ENCODE results near the gene EEF2K.
"Not testable (repeated sequence)": the region's sequence is repeated elsewhere in the genome, so short reads cannot be mapped to it uniquely, and the experiment has no call there.

Gene EEF2K

GRCh38 chr16:22214402-22214801, 8.3 kb downstream of the EEF2K start:
- H3K27ac ChIP-seq, result peak overlapping the region; percentile 45
- TF ChIP-seq CTCF (IDR thresholded peaks at IDR 0.05), result no peak
- TF ChIP-seq ZFX (IDR thresholded peaks at IDR 0.05; ENCODE audit: borderline replicate concordance), result no peak

GRCh38 chr16:22214889-22215288, 8.8 kb downstream of the EEF2K start:
- no peak for TF ChIP-seq CTCF (IDR thresholded peaks at IDR 0.05)
- TF ChIP-seq ZFX (IDR thresholded peaks at IDR 0.05; ENCODE audit: borderline replicate concordance), result no peak
- H3K27ac ChIP-seq, result peak overlapping the region; percentile 45

GRCh38 chr16:22216191-22216831, 10.2 kb downstream of the EEF2K start:
- no peak overlapping the region for H3K27ac ChIP-seq
- TF ChIP-seq ZFX (IDR thresholded peaks at IDR 0.05; ENCODE audit: borderline replicate concordance) (no peak), CTCF (IDR thresholded peaks at IDR 0.05) (no peak)

- not testable (repeated sequence) for H3K27ac ChIP-seq
These were observed 10.8 kb downstream of the EEF2K start for GRCh38 chr16:22216832-22217225.

GRCh38 chr16:22217890-22218730, 12.0 kb downstream of the EEF2K start:
- no peak overlapping the region for H3K27ac ChIP-seq

GRCh38 chr16:22219389-22220068, 13.5 kb downstream of the EEF2K start:
- H3K27ac ChIP-seq, result no peak overlapping the region
- TF ChIP-seq ZFX (IDR thresholded peaks at IDR 0.05; ENCODE audit: borderline replicate concordance), result no peak
- TF ChIP-seq CTCF (IDR thresholded peaks at IDR 0.05), result no peak

More at GRCh38 chr16:22217890-22218730, 12.0 kb downstream of the EEF2K start:
- no peak for TF ChIP-seq ZFX (IDR thresholded peaks at IDR 0.05; ENCODE audit: borderline replicate concordance)
- TF ChIP-seq CTCF (IDR thresholded peaks at IDR 0.05), result no peak

GRCh38 chr16:22220069-22220440, 14.0 kb downstream of the EEF2K start:
- H3K27ac ChIP-seq, result no peak overlapping the region
- TF ChIP-seq CTCF (IDR thresholded peaks at IDR 0.05) (no peak), ZFX (IDR thresholded peaks at IDR 0.05; ENCODE audit: borderline replicate concordance) (no peak)
